Uterus (tissue), 4 donors: ENCODE data around the gene SAMD1. TPM values are rescaled to one million over a fixed set of nuclear protein-coding genes. Genes with fewer than 3 reads are reported as not detected.
"Not testable (repeated sequence)": the region's sequence is repeated elsewhere in the genome, so short reads cannot be mapped to it uniquely, and the experiment has no call there.

ENCODE experiments used
- DNase-seq, 2 donors: peaks; one replicate each; pipeline ENCODE4 v3.0.0-alpha.2; 2019 to 2020
- H3K27ac ChIP-seq, 2 donors: fragments of 200-600 bp; sonication (generic); 1 replicate in 1 of 2; 2 replicates in 1 of 2; pipeline ENCODE4 v1.5.1; 2016 to 2018
- H3K27me3 ChIP-seq, 2 donors: fragments of 200-600 bp; sonication (generic); one replicate each; pipeline ENCODE4 v1.5.1; 2018 to 2019; ENCODE audit warnings: control low read depth in 1 of 2
- H3K36me3 ChIP-seq, 2 donors: fragments of 200-600 bp; sonication (generic); one replicate each; pipeline ENCODE4 v1.5.1; 2019; ENCODE audit warnings: control low read depth in 1 of 2
- H3K4me1 ChIP-seq, 2 donors: fragments of 200-600 bp; sonication (generic); one replicate each; pipeline ENCODE4 v1.5.1; 2018 to 2019; ENCODE audit warnings: control low read depth in 1 of 2
- H3K4me3 ChIP-seq, 2 donors: fragments of 200-600 bp; sonication (generic); 1 replicate in 1 of 2; 2 replicates in 1 of 2; pipeline ENCODE4 v1.5.1; 2018 to 2019; ENCODE audit warnings: mild to moderate bottlenecking in 1 of 2
- H3K9me3 ChIP-seq, 2 donors: fragments of 200-600 bp; sonication (generic); one replicate each; pipeline ENCODE4 v1.5.1; 2019; ENCODE audit warnings: control low read depth in 1 of 2
- CTCF ChIP-seq, 4 experiments: fragments of 200-600 bp in 2 of 4; fragments of 450-650 bp in 2 of 4; sonication (generic) in 2 of 4; IDR thresholded peaks; one replicate each; pipeline ENCODE4 v1.5.1; 2016 to 2019; ENCODE audit warnings: antibody characterized with exemption in 4 of 4, mild to moderate bottlenecking in 2 of 4, moderate library complexity in 1 of 4
- POLR2A ChIP-seq, 2 donors: fragments of 450-650 bp; IDR thresholded peaks; one replicate each; pipeline ENCODE4 v1.6.1; 2016; ENCODE audit warnings: antibody characterized with exemption in 2 of 2, mild to moderate bottlenecking in 1 of 2, moderate library complexity in 1 of 2
- intact Hi-C: fragments of 100-400 bp; cut with DNase I; formaldehyde crosslinking; loops from one replicate; pipeline ENCODE4 v1.15.1; 2023; ENCODE audit warnings: low total_unique reads
- total RNA-seq, 4 donors: library from RNA; depleted of rRNA in 3 of 4; stranded (reverse); fragments of >200 nt in 3 of 4; gene quantifications; one replicate each; pipeline versions ENCODE4 v1.1.0 to v1.2.4, GENCODE V29; 2014 to 2023
- donor health status: DM: yes; HTN: yes; CAD: no.

The SAMD1 gene
- total RNA-seq, 4 donors from 2014 or later, result 6.9 to 57.8 (median 24.1) TPM

GRCh38 chr19:14048443-14049153 lies 42.0 kb downstream of the SAMD1 start:
- H3K9me3 ChIP-seq, result no peaks in the 10 kb centered on the region
- no peak for DNase-seq
- H3K4me3 ChIP-seq, result no peak overlapping the region
- H3K27me3 ChIP-seq, result no peaks in the 10 kb centered on the region
- TF ChIP-seq POLR2A (IDR thresholded peaks at IDR 0.05) (no peak), CTCF (IDR thresholded peaks at IDR 0.05) (peak; percentile 25 to 44 (median 32))
- no peaks in the 10 kb centered on the region for H3K4me1 ChIP-seq
- intact Hi-C loops, result no loop called here
- H3K27ac ChIP-seq, result no peak overlapping the region
- H3K36me3 ChIP-seq, result no peaks in the 10 kb centered on the region

- H3K4me1 ChIP-seq, H3K27ac ChIP-seq, H3K9me3 ChIP-seq, H3K4me3 ChIP-seq, intact Hi-C loops, DNase-seq, H3K36me3 ChIP-seq, H3K27me3 ChIP-seq: not testable (repeated sequence)
Observed at GRCh38 chr19:14047866-14048265, 42.7 kb downstream of the SAMD1 start.

GRCh38 chr19:14042659-14043608 lies 47.6 kb downstream of the SAMD1 start:
- H3K9me3 ChIP-seq, intact Hi-C loops, H3K4me1 ChIP-seq, H3K36me3 ChIP-seq, H3K27ac ChIP-seq, H3K27me3 ChIP-seq, H3K4me3 ChIP-seq: not testable (repeated sequence)
- peak; percentile 34 to 57 (median 48) for TF ChIP-seq CTCF (IDR thresholded peaks at IDR 0.05)
- peak in 1 of 2 donors; percentile 42 for DNase-seq

GRCh38 chr19:14039181-14039580 lies 51.4 kb downstream of the SAMD1 start:
- TF ChIP-seq CTCF (IDR thresholded peaks at IDR 0.05), result no peak
- no peak for TF ChIP-seq POLR2A (IDR thresholded peaks at IDR 0.05)
- no peak for DNase-seq
- Histone ChIP-seq H3K4me1 (no peaks in the 10 kb centered on the region), H3K9me3 (no peaks in the 10 kb centered on the region), H3K27me3 (no peaks in the 10 kb centered on the region), H3K36me3 (no peaks in the 10 kb centered on the region), H3K27ac (no peak overlapping the region), H3K4me3 (no peak overlapping the region)
- intact Hi-C loops, result no loop called here

Other genes starting within 250 kb of the SAMD1 start
- gene NANOS3, start 213.6 kb downstream of the SAMD1 start, total RNA-seq, result 1 to 10 TPM in 1 of 4 donors, not detected in 3; 1.2 TPM
- 1 to 10 TPM in 3 of 4 donors, not detected in 1; 4.8 to 7.7 (median 5.8) TPM for gene BRME1, start 184.6 kb downstream of the SAMD1 start, total RNA-seq
- 10 to 100 TPM in 2 of 4 donors, 1 to 10 TPM in 2; 3.2 to 44.4 (median 13.2) TPM for gene CC2D1A, start 184.6 kb downstream of the SAMD1 start, total RNA-seq
- under 1 TPM in 2 of 4 donors, not detected in 2; 0.55 to 0.98 TPM for gene PODNL1, start 152.3 kb downstream of the SAMD1 start, total RNA-seq
- gene DCAF15, start 138.2 kb downstream of the SAMD1 start, total RNA-seq, result 10 to 100 TPM; 11.2 to 39.6 (median 20.1) TPM
- 10 to 100 TPM in 1 of 4 donors, 1 to 10 TPM in 2, under 1 TPM in 1; 0.26 to 14.1 (median 4.1) TPM for gene RFX1, start 84.4 kb downstream of the SAMD1 start, total RNA-seq
- gene RLN3, start 62.6 kb downstream of the SAMD1 start, total RNA-seq, result not detected
- gene IL27RA, start 59.0 kb downstream of the SAMD1 start, total RNA-seq, result 1 to 10 TPM; 1.0 to 10.0 (median 3.7) TPM
- gene PALM3, start 28.7 kb downstream of the SAMD1 start, total RNA-seq, result 1 to 10 TPM in 1 of 4 donors, under 1 TPM in 1, not detected in 2; 0.55 to 4.3 TPM
- gene MISP3, start 18.0 kb downstream of the SAMD1 start, total RNA-seq, result 10 to 100 TPM in 1 of 4 donors, 1 to 10 TPM in 1, under 1 TPM in 1, not detected in 1; 0.55 to 23.8 (median 2.0) TPM
- gene C19orf67, start 5.0 kb downstream of the SAMD1 start, total RNA-seq, result 1 to 10 TPM in 1 of 4 donors, not detected in 3; 1.7 TPM
- 100 to 1,000 TPM in 1 of 4 donors, 10 to 100 TPM in 2, 1 to 10 TPM in 1; 4.9 to 135 (median 74.2) TPM for gene PRKACA, start 27.0 kb upstream of the SAMD1 start, total RNA-seq
- 10 to 100 TPM in 1 of 4 donors, not detected in 3; 16.7 TPM for gene ASF1B, start 45.8 kb upstream of the SAMD1 start, total RNA-seq
- gene ADGRL1, start 115.4 kb upstream of the SAMD1 start, total RNA-seq, result 10 to 100 TPM in 2 of 4 donors, 1 to 10 TPM in 2; 2.4 to 64.0 (median 20.7) TPM